GM19043 (cell line): ENCODE measurements around the gene SERINC5.

Source experiments
- ATAC-seq: cut with Tn5 transposase; IDR thresholded peaks from one replicate; pipeline ENCODE4 v1.9.1; 2021; ENCODE audit warnings: low read depth; ENCODE audit not compliant: unreplicated experiment

The SERINC5 gene

DNA sequence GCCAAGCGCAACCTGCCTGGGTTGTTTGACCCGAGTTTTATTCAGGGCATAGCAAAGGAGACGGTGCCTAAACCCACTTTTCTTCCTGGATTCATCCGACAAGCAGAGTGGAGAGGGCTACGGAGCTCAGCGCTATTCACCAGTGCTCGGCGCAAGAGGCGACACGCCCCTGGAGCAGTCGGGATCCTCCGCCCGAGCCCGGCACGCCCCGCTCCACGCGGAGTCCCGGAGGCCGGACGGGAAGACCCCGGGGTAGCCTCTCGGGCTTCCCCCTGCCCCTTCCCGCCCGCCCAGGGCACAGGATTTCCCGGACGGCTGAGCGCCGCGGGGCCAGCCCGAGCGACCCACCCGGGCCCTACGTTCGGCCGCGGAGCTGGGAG is 427 bp downstream of the SERINC5 start:
- peak; percentile 25 for ATAC-seq

DNA sequence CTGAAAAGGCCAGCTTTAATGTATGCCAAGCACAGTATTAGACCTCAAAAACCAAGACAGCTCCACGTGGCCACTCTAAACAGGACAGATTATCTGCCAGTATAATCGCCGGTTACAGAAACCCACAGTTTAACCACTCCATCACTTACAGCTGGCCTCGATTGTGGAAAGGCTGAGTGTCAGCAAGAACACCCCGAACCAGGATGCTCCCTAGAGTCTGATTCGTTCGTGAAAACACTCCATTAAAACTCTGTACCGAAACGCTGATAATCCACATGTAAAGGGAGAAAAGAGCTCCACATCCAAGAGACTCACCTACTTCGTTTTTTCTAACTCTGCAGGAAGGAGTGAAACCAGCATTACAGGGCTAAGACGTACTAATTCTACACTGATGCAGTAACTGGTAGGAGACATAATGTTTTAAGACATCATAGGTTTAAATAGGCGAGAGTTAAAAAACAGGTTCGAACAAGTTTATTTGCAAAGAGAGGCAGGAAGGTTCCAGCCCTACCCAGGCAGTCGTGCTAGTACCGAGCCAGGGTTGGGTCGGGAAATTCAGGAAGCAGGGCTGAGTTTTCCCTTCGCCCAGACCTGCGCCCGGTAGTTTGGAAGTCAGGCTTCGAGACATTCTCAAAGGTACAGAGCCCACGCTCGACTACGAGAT is 949 bp downstream of the SERINC5 start:
- no peak for ATAC-seq

DNA sequence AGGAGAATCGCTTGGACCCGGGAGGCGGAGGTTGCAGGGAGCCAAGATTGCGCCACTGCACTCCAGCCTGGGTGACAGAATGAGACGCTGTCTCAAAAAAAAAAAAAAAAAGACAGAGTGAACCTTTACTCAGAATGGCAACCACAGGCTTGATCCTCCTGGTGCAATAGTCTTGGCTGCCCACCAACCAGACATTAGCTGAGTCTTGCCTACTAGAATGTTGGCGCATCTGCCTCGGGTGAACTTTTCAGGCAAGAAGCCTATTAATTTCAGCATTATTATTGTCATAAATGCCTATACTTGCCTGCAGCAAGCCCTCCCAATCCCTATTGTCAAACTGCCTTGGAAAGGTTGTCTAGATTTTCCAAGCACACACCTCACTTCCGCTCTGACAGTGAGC is 4.2 kb downstream of the SERINC5 start:
- ATAC-seq, result no peak

DNA sequence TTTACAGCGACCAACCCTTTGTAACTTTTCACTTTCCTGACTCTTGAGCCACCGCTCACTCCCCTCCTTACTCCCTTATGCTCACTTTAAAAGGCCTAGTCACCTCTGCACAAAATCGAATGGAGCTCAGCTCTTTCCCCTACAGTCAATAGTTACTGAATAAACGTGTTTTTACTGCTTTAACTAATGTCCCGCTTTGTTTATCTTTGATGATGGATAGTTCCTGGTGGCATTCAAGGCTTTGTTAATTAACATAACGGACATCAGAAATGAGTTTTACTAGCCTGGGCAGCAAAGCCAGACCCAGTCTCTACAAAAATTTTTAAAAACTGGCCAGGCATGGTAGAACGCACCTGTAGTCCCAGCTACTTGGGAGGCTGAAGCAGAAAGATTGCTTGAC is 5.0 kb downstream of the SERINC5 start:
- ATAC-seq, result no peak

DNA sequence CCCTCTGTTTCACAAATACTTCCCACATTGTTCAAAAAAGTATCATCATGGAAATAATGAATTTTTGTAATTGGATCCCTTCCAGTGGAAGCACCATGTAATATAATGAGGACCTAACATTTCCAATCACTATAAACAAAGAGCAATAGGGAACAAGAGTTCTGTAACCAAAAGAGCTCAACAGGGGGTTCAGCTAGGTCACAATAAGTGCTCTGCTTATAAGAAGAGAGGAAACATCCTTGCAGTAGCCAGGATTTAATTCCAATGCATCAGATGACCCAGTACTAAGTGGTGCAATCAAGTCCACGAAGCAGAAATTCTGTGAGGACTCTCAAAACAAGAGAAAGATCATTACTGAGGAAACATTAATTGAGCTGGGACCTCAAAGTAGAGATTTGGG is 5.9 kb downstream of the SERINC5 start:
- no peak for ATAC-seq

DNA sequence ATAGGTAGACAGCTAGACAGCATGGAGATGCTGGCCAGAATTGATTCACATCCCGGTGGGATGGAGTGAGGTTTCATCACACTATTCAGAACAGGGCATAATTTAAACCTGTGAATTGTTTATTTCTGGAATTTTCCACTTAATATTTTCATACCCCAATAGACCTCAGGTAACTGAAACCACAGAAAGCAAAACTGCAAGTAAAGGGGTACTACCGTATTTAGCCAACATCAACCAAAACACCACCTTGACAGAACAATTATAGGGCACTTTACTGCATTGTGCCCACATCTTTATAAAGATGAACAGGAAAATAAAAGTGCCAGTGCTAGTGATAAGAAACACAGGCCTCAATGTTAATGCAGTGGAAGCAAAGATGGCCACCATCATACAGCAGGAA is 7.5 kb downstream of the SERINC5 start:
- ATAC-seq, result no peak

DNA sequence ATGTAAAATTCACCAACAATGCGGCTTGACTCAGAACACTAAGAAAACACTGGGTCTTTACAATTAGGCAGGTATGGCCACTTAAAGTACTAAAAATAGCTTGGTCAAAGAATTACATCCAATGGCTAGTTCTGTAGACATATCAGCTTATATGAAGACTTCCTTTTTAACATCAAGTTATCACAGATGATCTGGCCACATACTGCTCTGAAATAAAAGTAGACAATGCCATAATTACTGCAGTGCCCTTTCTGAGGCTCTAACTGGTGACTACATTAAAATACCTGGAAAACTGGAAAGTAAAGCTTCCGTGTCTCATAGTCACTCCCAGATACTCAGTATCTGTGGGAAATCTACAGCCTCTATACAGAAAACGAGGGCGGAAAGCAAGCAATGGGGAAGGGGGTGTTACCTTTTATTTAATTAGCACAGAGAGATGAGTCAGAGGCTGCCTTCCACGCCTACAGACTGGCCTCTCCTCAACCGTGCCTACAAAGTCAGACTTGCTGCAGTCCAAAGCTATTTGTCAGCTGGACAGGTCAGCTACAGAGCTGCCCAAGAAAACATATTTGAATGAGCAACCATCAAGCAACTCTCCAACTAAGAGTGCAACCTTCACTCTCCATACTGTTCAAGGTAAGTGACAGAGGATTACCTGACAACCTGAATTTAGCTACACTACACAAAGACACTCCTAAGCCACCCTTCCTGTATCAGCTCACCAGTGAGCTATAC is 8.7 kb downstream of the SERINC5 start:
- ATAC-seq, result peak; percentile 88

DNA sequence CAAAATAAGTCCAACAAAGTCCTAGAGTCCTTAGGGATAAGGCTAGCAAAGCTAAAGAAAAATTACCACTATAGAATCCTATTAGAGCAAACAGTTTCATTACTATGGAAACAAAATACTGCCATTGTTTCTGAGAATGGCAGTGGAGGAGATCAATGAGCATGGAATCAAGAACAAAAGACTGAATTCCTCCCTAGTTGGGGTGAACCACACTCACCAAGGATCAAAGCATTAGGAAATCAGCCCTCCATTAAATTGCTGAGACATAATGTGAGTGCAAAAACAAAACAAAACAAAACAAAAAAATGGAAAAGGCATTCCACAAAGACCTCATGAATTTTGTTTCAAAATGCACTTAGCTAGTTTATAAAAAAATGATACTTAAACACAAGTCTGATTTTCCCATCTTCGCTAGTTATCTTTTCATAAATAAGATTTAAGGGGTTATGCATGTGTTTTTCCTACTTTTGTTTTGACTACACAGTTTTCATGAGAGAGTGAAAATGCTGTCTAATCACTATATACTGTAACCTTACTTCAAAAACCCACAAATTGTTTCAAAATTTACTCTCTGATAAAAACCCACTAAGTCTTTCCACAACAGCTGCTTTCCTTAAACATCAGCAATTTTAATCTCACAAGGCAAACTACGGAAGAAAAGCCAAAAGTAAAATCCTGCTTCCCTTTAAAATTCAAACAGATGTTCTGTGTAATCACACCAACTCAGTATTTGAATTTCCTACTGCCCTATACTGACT is 9.7 kb downstream of the SERINC5 start:
- ATAC-seq, result no peak

DNA sequence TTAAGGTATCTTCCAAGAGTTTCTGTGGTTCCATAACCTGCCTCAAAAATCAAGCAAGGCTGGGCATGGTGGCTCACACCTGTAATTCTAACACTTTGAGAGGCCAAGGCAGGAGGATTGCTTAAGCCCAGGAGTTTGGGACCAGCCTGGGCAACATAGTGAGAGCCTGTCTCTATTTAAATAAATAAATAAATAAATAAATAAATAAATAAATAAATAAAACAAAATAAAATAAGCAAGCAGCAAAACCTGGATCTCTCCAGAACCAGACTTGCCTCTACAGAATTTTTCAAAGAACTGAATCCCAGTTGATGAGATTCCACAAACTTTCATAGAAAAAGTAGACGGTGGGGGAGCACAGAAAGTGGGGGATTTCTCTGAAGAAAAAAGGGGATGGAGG is 12.3 kb downstream of the SERINC5 start:
- ATAC-seq, result no peak

DNA sequence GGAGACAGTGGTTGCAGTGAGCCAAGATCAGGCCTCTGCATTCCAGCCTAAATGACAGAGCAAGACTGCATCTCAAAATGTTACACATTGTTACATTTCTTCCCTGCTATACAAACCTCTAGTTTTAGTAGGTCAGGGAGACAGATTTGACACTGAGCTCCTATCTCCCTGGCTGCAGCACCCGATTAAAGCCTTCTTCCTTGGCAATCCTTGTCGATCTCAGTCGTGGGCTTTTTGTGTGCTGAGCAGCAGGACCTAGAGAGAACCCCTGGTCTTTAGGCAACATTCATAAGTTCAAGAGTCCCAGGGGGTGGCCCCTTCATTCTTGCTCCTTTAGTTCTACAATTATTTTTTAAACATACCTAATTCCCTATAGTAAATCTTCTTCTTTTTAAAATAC is 13.0 kb downstream of the SERINC5 start:
- no peak for ATAC-seq

DNA sequence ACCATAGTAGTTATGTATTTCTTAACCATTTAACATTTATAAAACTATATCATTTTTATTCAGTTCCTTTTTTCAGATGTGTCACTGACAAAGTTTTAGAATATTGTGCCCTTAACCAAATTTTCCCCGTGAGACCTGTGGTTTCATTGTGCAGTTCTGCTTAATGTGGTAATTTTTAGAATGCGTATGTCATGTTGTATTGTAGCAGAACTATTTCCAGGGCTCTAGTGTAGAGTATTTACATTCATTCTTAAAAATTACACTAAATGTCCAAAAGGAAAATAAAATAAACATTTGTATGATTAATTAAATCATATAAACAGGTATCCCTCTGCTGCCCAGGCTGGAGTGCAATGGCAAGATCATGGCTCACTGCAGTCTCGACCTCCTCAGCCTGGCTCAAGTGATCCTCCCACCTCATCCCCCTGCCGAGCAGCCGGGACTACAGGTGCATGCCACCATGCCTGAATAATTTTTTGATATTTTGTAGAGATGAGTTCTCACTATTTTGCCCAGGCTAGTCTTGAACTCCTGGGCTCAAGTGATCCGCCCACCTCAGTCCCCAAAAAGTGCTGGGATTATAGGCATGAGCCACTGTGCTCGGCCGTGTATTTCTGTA is 15.4 kb downstream of the SERINC5 start:
- ATAC-seq, result no peak

DNA sequence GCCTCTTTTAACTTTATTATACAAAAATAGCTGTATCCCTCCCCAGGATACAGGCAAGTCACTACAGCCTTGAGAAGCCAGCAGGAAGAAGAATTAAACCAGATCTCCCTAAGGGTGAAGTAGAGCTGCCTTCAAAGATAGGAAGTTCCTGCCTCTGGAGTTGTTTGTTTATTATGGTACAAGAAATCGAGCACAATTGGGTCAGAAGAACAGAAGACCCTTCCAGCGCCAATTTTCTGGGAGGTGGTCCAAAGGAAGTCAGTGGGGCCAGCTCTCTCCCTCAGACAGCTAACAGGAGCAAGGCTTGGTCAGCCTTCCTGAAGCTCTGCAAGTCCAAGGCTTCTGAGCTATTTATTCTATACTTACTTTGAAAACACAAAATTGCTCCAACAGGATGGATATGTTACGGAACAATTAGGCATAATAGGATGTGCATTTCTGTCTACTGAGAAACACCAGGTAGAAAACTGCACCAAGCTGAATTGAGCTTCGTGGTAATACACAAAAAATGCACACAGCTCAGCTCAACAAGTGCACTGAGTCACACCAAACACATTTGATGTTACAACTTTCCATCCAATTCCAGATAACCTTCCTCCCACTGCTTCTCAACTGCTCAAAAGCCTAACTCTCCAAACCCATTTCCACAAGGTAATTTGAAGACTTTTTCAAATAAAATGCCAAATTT is 16.0 kb downstream of the SERINC5 start:
- no peak for ATAC-seq

DNA sequence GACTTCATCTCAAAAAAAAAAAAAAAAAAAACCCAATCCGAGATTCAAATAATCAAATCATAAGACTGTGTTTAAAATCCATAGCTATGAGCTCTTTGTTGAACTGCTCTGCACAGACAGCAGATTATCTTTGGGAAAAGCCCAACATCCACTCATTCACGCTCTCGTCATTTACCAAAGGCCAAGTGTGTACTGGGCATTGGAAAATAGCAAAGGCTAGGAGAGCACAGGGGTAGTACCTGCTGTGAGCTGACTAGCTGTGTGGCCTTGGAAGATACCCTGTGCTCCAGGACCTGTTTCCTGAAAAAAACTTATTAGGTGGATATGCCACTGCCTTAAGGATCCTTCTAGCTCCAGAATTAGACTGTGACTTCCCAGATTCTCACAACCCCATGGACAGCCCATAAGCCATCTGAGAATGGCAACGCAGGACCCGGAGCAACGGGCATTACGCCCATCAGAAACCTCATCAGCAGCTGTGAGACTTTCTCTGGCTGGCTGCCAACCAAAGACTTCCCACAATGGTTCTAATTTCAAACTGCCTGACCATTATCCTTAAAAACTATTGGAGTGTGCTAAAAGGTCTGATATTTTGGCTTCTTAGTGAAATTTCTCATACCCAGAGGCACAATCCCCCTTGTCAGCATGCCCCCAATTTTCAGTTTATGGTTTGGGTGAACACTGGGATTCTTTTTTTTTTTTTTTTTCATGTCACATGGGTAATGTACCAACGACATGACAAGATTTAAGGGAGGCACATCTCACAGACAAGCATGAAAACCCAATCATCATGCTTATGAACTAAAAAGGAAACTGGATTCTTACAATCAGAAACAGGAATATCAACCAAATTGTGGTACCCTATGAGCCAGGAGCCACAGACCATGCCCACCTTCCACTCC is 16.8 kb downstream of the SERINC5 start:
- ATAC-seq, result no peak

DNA sequence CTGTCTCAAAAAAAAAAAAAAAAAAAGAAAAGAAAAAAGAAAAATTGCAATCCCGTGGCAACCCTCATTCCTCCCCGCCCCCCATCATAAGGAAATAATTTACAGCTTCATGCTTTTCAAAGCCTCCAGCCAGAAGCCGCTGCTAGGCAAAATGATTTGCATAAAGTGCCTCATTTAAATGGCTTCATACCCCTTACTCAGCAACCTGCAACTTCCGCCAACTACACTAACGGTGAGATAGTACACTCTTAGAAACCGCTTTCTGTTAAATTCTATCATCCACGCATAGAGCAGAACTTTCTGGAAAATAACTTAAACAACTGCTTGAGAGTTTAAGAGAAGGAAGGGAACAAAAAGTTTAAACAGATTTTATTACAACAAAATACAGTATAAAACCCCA is 17.8 kb downstream of the SERINC5 start:
- ATAC-seq, result no peak

DNA sequence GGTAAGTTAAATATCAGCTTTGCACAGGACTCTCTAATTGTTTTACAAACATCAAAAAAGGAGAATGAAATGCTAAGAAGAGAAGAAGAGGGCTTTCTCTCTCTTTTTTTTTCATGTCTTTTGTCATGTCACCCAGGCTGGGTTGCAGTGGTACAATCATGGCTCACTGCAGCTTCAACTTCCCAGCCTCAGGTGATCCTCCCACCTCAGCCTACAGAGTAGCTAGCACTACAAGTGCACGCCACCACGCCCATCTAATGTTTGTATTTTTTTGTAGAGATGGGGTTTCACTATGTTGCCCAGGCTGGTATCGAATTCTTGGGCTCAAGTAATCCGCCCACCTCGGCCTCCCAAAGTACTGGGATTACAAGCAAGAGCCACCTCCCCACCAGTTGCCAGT is 18.6 kb downstream of the SERINC5 start:
- ATAC-seq, result no peak

DNA sequence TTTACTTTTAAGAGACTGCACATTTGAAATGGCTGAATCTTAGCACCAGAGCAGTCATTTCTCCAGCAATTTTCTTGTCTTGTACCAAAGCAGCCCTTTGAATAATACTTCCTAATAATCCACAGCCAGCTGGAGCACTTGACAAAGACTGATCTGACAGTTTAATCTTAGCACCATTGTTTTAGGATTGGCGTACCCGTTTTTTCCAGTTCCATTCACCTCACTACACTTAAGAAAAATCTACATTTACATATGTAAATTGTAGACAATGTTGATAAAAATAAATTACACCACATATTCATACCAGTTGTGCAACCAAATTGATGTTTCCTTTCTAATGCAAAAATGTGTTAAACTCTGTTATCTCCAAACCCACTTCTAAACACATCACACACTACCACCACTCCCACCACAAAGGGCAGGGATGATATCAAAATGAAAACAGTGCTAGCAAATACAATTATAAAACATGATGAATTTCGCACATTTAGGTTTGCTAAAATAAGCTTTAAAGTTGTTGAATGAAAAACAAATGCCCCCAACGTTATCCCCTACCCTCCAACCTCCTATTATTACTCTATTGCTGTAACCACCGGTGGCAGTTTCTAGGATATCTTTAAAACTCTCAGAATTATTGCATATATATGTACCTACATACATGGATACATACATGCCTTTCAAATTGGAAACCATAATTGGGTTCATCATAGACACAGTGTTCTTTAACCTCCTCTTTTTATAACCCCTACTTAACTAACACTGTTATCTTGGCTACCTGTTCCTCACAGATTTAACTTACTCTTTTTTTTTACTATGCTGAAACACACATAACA is 21.5 kb downstream of the SERINC5 start:
- no peak for ATAC-seq

DNA sequence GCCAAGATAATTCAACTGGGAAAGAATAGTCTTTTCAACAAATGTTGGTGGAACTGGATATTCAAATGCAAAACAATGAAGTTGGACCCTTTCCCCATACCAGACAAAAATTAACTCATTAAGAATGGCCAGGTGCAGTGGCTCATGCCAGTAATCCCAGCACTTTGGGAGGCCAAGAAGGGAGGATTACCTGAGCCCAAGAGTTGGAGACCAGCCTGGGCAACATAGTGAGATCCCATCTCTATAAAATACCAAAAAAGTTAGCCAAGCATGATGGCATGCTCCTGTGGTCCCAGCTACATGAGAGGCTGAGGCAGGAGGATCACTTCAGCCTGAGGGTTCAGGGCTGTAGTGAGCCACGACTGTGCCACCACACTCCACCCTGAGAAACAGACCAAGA is 24.2 kb downstream of the SERINC5 start:
- ATAC-seq, result no peak

DNA sequence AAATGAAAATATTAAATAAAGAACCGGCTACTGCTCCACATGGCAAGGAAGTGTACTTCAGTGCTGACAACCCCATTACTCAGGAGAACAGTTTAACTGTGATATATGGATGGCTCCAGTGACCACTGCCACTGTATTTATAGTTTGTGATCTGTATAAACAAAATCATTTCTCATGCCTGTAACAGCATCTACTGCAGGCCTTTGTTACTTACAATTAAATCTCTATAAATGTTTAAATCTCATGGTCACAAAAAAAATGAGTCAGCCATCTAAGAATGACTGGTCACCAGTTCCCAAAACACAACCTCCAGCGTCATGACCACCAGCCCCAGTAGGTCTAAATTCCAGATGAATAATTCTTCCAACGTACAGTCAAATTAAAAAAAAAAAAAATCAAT is 24.6 kb downstream of the SERINC5 start:
- ATAC-seq, result no peak
